ENCODE data around the gene SCAF4. TPM values are rescaled to one million over a fixed set of nuclear protein-coding genes. Genes with fewer than 3 reads are reported as not detected.

The SCAF4 gene
- total and polyA plus RNA-seq, 9 of the 15 experiments (the other 6 are each of a cell fraction or from before 2014, with no cell fraction given) = 2.3 to 55.7 (median 17.2) TPM

DNA sequence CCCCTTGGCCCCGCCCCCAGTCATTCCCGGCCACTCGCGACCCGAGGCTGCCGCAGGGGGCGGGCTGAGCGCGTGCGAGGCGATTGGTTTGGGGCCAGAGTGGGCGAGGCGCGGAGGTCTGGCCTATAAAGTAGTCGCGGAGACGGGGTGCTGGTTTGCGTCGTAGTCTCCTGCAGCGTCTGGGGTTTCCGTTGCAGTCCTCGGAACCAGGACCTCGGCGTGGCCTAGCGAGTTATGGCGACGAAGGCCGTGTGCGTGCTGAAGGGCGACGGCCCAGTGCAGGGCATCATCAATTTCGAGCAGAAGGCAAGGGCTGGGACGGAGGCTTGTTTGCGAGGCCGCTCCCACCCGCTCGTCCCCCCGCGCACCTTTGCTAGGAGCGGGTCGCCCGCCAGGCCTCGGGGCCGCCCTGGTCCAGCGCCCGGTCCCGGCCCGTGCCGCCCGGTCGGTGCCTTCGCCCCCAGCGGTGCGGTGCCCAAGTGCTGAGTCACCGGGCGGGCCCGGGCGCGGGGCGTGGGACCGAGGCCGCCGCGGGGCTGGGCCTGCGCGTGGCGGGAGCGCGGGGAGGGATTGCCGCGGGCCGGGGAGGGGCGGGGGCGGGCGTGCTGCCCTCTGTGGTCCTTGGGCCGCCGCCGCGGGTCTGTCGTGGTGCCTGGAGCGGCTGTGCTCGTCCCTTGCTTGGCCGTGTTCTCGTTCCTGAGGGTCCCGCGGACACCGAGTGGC lies 72.2 kb downstream of the SCAF4 start, which contains the start of gene SOD1 (continued):
- TF ChIP-seq CREB3L1 (IDR thresholded peaks at IDR 0.05; ENCODE audit: borderline replicate concordance, low read depth) (no peak), CHD1 (IDR thresholded peaks at IDR 0.05; ENCODE audit: low read length) (peak; percentile 98), HBP1 (CRISPR knock-in tag; IDR thresholded peaks at IDR 0.05) (no peak), RBBP5 (IDR thresholded peaks at IDR 0.05; ENCODE audit: borderline replicate concordance, insufficient read depth, low read length, poor library complexity, severe bottlenecking) (peak; percentile 94), ZNF41 (CRISPR knock-in tag; conservative IDR thresholded peaks at IDR 0.05) (no peak), POLR3G (IDR thresholded peaks at IDR 0.05; ENCODE audit: extremely low read depth, insufficient read length, insufficient replicate concordance) (no peak), KLF6 (CRISPR knock-in tag; IDR thresholded peaks at IDR 0.05; ENCODE audit: borderline replicate concordance) (no peak), EGR1 (conservative IDR thresholded peaks at IDR 0.05) (peak; percentile 81), ZNF551 (CRISPR knock-in tag; IDR thresholded peaks at IDR 0.05) (no peak), NFRKB (IDR thresholded peaks at IDR 0.05; ENCODE audit: low read depth) (no peak), SRSF9 (IDR thresholded peaks at IDR 0.05; ENCODE audit: borderline replicate concordance, low read depth, low read length) (no peak), ZNF23 (CRISPR knock-in tag; IDR thresholded peaks at IDR 0.05) (no peak), PURB (CRISPR knock-in tag; IDR thresholded peaks at IDR 0.05; ENCODE audit: low read depth) (no peak), NONO (IDR thresholded peaks at IDR 0.05; ENCODE audit: low read depth in 2 of 2, low read length in 1 of 2) (peak in 1 of 2 experiments; percentile 60; a peak in 2 of 4 replicates), CBFA2T2 (conservative IDR thresholded peaks at IDR 0.05) (no peak), KLF10 (CRISPR knock-in tag; IDR thresholded peaks at IDR 0.05) (no peak), SRF (CRISPR knock-in tag; IDR thresholded peaks at IDR 0.05) (no peak), ZNF445 (CRISPR knock-in tag; IDR thresholded peaks at IDR 0.05; ENCODE audit: low read depth) (no peak)
- TF ChIP-seq, protein P1, sequence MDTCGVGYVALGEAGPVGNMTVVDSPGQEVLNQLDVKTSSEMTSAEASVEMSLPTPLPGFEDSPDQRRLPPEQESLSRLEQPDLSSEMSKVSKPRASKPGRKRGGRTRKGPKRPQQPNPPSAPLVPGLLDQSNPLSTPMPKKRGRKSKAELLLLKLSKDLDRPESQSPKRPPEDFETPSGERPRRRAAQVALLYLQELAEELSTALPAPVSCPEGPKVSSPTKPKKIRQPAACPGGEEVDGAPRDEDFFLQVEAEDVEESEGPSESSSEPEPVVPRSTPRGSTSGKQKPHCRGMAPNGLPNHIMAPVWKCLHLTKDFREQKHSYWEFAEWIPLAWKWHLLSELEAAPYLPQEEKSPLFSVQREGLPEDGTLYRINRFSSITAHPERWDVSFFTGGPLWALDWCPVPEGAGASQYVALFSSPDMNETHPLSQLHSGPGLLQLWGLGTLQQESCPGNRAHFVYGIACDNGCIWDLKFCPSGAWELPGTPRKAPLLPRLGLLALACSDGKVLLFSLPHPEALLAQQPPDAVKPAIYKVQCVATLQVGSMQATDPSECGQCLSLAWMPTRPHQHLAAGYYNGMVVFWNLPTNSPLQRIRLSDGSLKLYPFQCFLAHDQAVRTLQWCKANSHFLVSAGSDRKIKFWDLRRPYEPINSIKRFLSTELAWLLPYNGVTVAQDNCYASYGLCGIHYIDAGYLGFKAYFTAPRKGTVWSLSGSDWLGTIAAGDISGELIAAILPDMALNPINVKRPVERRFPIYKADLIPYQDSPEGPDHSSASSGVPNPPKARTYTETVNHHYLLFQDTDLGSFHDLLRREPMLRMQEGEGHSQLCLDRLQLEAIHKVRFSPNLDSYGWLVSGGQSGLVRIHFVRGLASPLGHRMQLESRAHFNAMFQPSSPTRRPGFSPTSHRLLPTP (IDR thresholded peaks at IDR 0.05; ENCODE audit: borderline replicate concordance, extremely low read depth, insufficient read length) = no peak

Measured in K562 (cell line).